ENCODE data around the gene ARFGEF3.

ARFGEF3 gene

GRCh38 chr6:138331444-138331843, 169.7 kb downstream of the ARFGEF3 start:
- no peak for TF ChIP-seq CTCF (IDR thresholded peaks at IDR 0.05; ENCODE audit: low read depth, low read length)
- Histone ChIP-seq H3K27ac (no peak overlapping the region), H3K9me3 (ENCODE audit: severe bottlenecking) (no peaks in the 10 kb centered on the region), H3K4me3 (ENCODE audit: low read depth, low read length) (no peak overlapping the region), H3K36me3 (no peaks in the 10 kb centered on the region; the same call in 1 of the 2 replicates), H3K27me3 (ENCODE audit: insufficient read depth, low read depth, severe bottlenecking) (no peaks in the 10 kb centered on the region)
- DNase-seq = no peak

DNA sequence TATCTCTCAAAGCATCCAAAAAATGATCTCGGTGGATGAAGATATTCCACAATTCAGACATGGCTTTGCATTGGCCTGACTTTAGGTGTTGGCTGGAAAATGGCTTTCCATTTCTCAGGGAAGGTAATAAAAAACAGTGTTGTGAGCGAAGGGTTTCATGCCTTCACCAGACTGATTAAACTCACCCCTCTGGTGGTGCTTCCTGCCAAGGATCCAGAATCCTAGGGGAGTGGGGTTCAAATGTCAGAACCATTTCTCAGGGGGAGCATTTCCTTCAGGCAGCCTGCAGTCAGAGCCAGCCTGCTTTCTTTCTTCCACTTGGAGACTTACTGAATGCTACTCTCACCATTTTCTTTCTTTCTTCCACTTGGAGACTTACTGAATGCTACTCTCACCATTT, 170.2 kb downstream of the ARFGEF3 start:
- no peaks in the 10 kb centered on the region for H3K27me3 ChIP-seq (ENCODE audit: insufficient read depth, low read depth, severe bottlenecking)
- no peaks in the 10 kb centered on the region; the same call in 1 of the 2 replicates for H3K36me3 ChIP-seq
- no peak for TF ChIP-seq CTCF (IDR thresholded peaks at IDR 0.05; ENCODE audit: low read depth, low read length)
- H3K9me3 ChIP-seq (ENCODE audit: severe bottlenecking) = no peaks in the 10 kb centered on the region
- H3K4me3 ChIP-seq (ENCODE audit: low read depth, low read length) = no peak overlapping the region
- H3K27ac ChIP-seq = no peak overlapping the region
- no peak for DNase-seq

DNA sequence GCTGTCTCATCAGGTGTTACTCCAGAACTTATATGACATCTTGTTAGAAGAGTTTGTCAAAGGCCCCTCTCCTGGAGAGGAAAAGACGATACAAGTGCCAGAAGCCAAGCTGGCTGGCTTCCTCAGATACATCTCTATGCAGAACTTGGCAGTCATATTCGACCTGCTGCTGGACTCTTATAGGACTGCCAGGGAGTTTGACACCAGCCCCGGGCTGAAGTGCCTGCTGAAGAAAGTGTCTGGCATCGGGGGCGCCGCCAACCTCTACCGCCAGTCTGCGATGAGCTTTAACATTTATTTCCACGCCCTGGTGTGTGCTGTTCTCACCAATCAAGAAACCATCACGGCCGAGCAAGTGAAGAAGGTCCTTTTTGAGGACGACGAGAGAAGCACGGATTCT, 172.3 kb downstream of the ARFGEF3 start:
- no peaks in the 10 kb centered on the region for H3K9me3 ChIP-seq (ENCODE audit: severe bottlenecking)
- H3K36me3 ChIP-seq = no peaks in the 10 kb centered on the region; the same call in 1 of the 2 replicates
- no peak overlapping the region for H3K4me3 ChIP-seq (ENCODE audit: low read depth, low read length)
- no peaks in the 10 kb centered on the region for H3K27me3 ChIP-seq (ENCODE audit: insufficient read depth, low read depth, severe bottlenecking)
- no peak overlapping the region for H3K27ac ChIP-seq
- TF ChIP-seq CTCF (IDR thresholded peaks at IDR 0.05; ENCODE audit: low read depth, low read length) = no peak
- no peak for DNase-seq

DNA sequence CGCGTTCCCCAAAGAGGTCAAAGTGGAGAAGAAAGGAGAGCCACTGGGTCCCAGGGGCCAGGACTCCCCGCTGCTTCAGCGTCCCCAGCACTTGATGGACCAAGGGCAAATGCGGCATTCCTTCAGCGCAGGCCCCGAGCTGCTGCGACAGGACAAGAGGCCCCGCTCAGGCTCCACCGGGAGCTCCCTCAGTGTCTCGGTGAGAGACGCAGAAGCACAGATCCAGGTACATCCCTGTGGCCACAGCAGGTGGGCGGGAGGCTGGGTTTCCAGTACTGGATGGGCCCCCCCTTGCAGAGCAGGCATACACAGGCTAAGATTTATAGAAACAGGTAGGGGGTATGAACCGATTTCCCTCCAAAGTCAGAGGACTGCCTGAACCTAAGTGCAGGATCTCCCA, 173.2 kb downstream of the ARFGEF3 start:
- H3K27me3 ChIP-seq (ENCODE audit: insufficient read depth, low read depth, severe bottlenecking) = no peaks in the 10 kb centered on the region
- H3K4me3 ChIP-seq (ENCODE audit: low read depth, low read length) = no peak overlapping the region
- no peaks in the 10 kb centered on the region for H3K9me3 ChIP-seq (ENCODE audit: severe bottlenecking)
- H3K27ac ChIP-seq = no peak overlapping the region
- TF ChIP-seq CTCF (IDR thresholded peaks at IDR 0.05; ENCODE audit: low read depth, low read length) = no peak
- no peaks in the 10 kb centered on the region; the same call in 1 of the 2 replicates for H3K36me3 ChIP-seq
- DNase-seq = no peak

GRCh38 chr6:138336221-138336620, 174.5 kb downstream of the ARFGEF3 start:
- Histone ChIP-seq H3K36me3 (no peaks in the 10 kb centered on the region; the same call in 1 of the 2 replicates), H3K27me3 (ENCODE audit: insufficient read depth, low read depth, severe bottlenecking) (no peaks in the 10 kb centered on the region), H3K4me3 (ENCODE audit: low read depth, low read length) (no peak overlapping the region), H3K9me3 (ENCODE audit: severe bottlenecking) (no peaks in the 10 kb centered on the region), H3K27ac (no peak overlapping the region)
- no peak for TF ChIP-seq CTCF (IDR thresholded peaks at IDR 0.05; ENCODE audit: low read depth, low read length)
- DNase-seq = no peak

DNA sequence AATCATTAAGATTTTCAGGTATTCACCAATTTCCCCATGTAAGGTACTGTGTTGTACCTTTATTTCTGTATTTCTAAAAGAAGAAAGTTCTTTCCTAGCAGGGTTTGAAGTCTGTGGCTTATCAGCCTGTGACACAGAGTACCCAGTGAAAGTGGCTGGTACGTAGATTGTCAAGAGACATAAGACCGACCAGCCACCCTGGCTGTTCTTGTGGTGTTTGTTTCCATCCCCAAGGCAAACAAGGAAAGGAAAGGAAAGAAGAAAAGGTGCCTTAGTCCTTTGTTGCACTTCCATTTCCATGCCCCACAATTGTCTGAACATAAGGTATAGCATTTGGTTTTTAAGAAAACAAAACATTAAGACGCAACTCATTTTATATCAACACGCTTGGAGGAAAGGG, 175.3 kb downstream of the ARFGEF3 start:
- Histone ChIP-seq H3K27ac (no peak overlapping the region), H3K27me3 (ENCODE audit: insufficient read depth, low read depth, severe bottlenecking) (no peaks in the 10 kb centered on the region), H3K9me3 (ENCODE audit: severe bottlenecking) (no peaks in the 10 kb centered on the region), H3K36me3 (no peaks in the 10 kb centered on the region; the same call in 1 of the 2 replicates), H3K4me3 (ENCODE audit: low read depth, low read length) (no peak overlapping the region)
- no peak for DNase-seq
- no peak for TF ChIP-seq CTCF (IDR thresholded peaks at IDR 0.05; ENCODE audit: low read depth, low read length)
